ENCODE results near the gene GOLGA6L10. TPM values are rescaled to one million over a fixed set of nuclear protein-coding genes. Genes with fewer than 3 reads are reported as not detected.
"Not testable (repeated sequence)": the region's sequence is repeated elsewhere in the genome, so short reads cannot be mapped to it uniquely, and the experiment has no call there.

GOLGA6L10 gene
- total RNA-seq, 1 experiment from 2014 or later, result 2.0 TPM

DNA sequence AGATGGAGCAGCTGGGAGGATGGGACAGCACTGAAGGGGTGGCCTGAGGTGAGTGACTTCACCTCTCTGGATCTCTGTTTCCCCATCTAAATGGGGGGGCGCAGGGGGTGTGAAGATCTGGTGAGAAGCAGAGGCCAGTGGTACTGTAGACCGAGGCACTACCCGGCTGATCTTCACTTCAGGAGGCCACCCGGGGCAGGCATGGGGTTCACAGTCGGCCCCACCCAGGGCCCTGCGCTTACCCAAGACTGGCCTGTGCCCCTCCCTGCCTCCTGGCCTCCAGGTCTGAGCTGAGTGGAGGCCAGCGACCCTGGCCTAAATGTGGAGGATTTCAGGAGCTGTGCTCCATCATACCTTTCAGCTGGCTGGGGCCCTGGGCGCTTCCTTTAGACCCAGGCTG, 31.0 kb downstream of the GOLGA6L10 start:
- not testable (repeated sequence) for H3K79me2 ChIP-seq (ENCODE audit: low read length); H4K20me1 ChIP-seq (ENCODE audit: insufficient read depth, low read depth, low read length); H3K27me3 ChIP-seq (ENCODE audit: low read length); H3K9me3 ChIP-seq (ENCODE audit: low read length); H2AFZ ChIP-seq (ENCODE audit: low read length); H3K4me1 ChIP-seq (ENCODE audit: low read length); H3K4me3 ChIP-seq (ENCODE audit: low read length); H3K4me2 ChIP-seq (ENCODE audit: low read depth, low read length, poor library complexity, severe bottlenecking); H3K9me2 ChIP-seq (replicated peaks; ENCODE audit: insufficient read depth, low read length); DNase-seq; H3K9ac ChIP-seq (ENCODE audit: low read length); H3K36me3 ChIP-seq (ENCODE audit: insufficient read depth, low read length); H3K27ac ChIP-seq (ENCODE audit: low read length)

DNA sequence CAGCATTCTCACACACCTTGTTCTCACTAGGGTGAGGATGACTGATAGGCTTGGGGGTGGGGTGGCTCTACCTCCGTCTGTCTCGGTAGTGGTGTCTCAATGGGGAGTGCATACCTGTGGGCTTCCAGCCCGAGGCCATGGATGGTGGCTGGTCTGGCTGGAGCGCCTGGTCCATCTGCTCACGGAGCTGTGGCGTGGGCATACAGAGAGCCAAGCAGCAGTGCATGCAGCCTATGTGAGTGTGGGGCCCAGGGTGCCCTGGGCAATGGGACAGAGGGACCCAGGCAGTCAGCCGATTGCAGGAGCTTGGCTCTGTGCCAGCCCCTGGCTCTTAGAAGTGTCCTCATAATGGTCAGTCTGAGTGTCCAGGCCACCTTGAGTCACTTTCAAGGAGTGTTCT, 31.8 kb downstream of the GOLGA6L10 start:
- not testable (repeated sequence) for H2AFZ ChIP-seq (ENCODE audit: low read length); H3K27me3 ChIP-seq (ENCODE audit: low read length); H4K20me1 ChIP-seq (ENCODE audit: insufficient read depth, low read depth, low read length); H3K9me3 ChIP-seq (ENCODE audit: low read length); H3K4me3 ChIP-seq (ENCODE audit: low read length); H3K4me1 ChIP-seq (ENCODE audit: low read length); H3K27ac ChIP-seq (ENCODE audit: low read length); DNase-seq; H3K79me2 ChIP-seq (ENCODE audit: low read length); H3K36me3 ChIP-seq (ENCODE audit: insufficient read depth, low read length); H3K9ac ChIP-seq (ENCODE audit: low read length); H3K4me2 ChIP-seq (ENCODE audit: low read depth, low read length, poor library complexity, severe bottlenecking); H3K9me2 ChIP-seq (replicated peaks; ENCODE audit: insufficient read depth, low read length)

DNA sequence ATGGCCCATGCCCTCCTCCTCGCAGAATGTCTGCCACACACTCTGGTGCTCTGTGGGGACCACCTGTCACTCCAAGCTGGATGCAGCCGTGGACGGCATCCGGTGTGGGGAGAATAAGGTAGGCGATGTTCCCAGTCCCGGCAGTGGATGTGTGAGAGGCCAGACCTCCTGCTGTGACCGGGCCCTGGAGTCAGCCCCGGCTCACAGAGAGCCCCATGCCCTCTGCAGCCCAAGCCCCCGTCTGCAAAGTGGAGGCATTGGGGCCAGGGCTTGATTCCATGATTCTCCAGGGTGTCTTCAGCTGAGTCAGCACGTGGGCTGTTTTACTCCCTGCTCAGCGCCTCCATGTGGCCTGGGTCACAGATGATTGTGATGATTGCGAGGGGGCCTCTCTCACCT, 32.2 kb downstream of the GOLGA6L10 start:
- Histone ChIP-seq H3K27ac (ENCODE audit: low read length) (no peak overlapping the region), H3K9ac (ENCODE audit: low read length) (no peak overlapping the region), H2AFZ (ENCODE audit: low read length) (no peak overlapping the region), H3K27me3 (ENCODE audit: low read length) (no peaks in the 10 kb centered on the region), H4K20me1 (ENCODE audit: insufficient read depth, low read depth, low read length) (no peaks in the 10 kb centered on the region), H3K9me3 (ENCODE audit: low read length) (no peaks in the 10 kb centered on the region), H3K36me3 (ENCODE audit: insufficient read depth, low read length) (no peaks in the 10 kb centered on the region), H3K4me3 (ENCODE audit: low read length) (no peak overlapping the region), H3K4me2 (ENCODE audit: low read depth, low read length, poor library complexity, severe bottlenecking) (no peak overlapping the region), H3K9me2 (replicated peaks; ENCODE audit: insufficient read depth, low read length) (no peaks in the 10 kb centered on the region), H3K79me2 (ENCODE audit: low read length) (no peaks in the 10 kb centered on the region), H3K4me1 (ENCODE audit: low read length) (no peaks in the 10 kb centered on the region)
- DNase-seq, result no peak

DNA sequence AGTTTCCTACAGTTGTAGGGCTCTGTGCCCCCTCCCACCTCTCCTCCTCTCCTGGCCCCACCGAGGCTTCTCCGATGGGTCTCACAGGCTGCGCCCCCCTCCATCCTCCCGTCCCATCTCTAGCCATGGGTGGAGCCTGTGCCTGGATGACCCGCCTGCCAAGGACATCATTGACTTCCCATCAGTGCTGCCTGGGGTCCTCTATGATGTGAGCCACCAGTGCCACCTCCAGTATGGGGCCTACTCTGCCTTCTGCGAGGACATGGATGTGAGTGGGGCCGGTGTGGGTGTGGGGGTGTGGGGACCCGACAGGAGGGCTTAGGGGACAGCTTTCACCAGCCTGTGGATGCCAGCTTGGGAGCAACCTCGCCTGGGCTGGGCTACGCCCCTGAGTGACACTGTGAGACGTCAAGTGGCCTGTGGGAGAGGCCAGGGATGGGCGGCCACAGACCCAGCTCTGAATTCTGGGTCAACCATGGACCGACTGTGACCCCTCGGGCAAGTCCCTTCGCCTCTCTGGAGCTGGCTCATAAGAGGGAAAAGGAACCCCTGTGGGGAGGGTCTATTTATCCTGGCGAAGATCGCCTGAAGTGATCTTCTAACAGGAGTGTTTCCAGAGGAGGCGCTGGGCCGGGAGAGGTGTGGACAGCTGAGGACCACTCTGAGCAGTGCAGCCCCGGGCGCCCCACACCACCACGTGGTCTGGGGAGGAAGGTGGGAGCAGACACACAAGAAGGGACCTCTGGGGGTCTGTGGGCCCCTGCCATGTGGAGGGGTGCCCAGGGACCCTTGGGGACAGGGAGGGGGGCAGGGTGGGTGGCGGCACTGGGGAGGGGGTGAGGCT, 32.8 kb downstream of the GOLGA6L10 start:
- H3K36me3 ChIP-seq (ENCODE audit: insufficient read depth, low read length), result not testable (repeated sequence)

DNA sequence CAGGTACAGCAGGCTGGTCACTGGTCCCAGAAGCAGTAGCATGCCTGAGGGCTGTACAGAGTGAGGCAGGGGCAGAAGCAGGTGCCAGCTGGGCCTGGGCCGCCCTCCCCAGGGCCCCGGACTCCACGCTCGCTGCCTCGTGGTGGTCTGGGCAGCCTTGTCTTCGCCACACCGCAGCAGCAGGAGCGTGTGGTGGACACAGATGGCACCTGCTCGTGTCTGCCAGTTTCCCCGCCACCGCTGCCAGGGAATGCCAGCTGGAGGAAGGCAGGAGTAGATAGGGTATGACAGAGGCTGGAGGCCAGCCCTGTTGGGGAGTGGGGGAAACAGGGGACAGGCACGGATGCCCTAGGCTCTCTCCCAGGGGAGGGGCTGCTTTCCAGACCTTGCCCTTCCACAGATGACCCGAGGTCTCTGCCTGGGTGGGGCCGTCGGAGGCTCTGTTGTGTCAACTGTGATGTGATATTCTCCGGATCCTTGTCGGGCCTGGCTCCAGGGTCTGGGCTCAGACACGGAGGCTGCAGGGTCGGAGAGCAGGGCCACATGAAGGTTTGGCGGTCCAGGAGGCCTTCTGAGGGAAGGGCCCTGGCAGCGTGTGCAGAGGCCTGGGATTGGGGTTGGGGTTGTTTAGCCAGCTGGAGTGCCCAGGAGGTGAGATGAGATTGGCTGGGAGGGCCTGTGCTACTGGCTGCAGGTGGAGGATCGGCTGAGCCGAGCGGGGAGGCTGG, 33.6 kb downstream of the GOLGA6L10 start:
- Histone ChIP-seq H3K4me1 (ENCODE audit: low read length) (no peaks in the 10 kb centered on the region), H3K36me3 (ENCODE audit: insufficient read depth, low read length) (no peaks in the 10 kb centered on the region), H3K9ac (ENCODE audit: low read length) (no peak overlapping the region), H3K79me2 (ENCODE audit: low read length) (no peaks in the 10 kb centered on the region), H3K27me3 (ENCODE audit: low read length) (no peaks in the 10 kb centered on the region), H4K20me1 (ENCODE audit: insufficient read depth, low read depth, low read length) (no peaks in the 10 kb centered on the region), H3K9me3 (ENCODE audit: low read length) (no peaks in the 10 kb centered on the region), H2AFZ (ENCODE audit: low read length) (no peak overlapping the region), H3K9me2 (replicated peaks; ENCODE audit: insufficient read depth, low read length) (no peaks in the 10 kb centered on the region), H3K4me3 (ENCODE audit: low read length) (no peak overlapping the region), H3K27ac (ENCODE audit: low read length) (no peak overlapping the region), H3K4me2 (ENCODE audit: low read depth, low read length, poor library complexity, severe bottlenecking) (no peak overlapping the region)
- DNase-seq, result no peak

More for the DNA sequence above, 32.8 kb downstream of the GOLGA6L10 start:
- not testable (repeated sequence) for H3K4me3 ChIP-seq (ENCODE audit: low read length); H3K4me1 ChIP-seq (ENCODE audit: low read length); H3K79me2 ChIP-seq (ENCODE audit: low read length); H3K27ac ChIP-seq (ENCODE audit: low read length); H3K9me3 ChIP-seq (ENCODE audit: low read length); DNase-seq; H4K20me1 ChIP-seq (ENCODE audit: insufficient read depth, low read depth, low read length); H3K9ac ChIP-seq (ENCODE audit: low read length); H3K9me2 ChIP-seq (replicated peaks; ENCODE audit: insufficient read depth, low read length); H3K4me2 ChIP-seq (ENCODE audit: low read depth, low read length, poor library complexity, severe bottlenecking); H3K27me3 ChIP-seq (ENCODE audit: low read length); H2AFZ ChIP-seq (ENCODE audit: low read length)

DNA sequence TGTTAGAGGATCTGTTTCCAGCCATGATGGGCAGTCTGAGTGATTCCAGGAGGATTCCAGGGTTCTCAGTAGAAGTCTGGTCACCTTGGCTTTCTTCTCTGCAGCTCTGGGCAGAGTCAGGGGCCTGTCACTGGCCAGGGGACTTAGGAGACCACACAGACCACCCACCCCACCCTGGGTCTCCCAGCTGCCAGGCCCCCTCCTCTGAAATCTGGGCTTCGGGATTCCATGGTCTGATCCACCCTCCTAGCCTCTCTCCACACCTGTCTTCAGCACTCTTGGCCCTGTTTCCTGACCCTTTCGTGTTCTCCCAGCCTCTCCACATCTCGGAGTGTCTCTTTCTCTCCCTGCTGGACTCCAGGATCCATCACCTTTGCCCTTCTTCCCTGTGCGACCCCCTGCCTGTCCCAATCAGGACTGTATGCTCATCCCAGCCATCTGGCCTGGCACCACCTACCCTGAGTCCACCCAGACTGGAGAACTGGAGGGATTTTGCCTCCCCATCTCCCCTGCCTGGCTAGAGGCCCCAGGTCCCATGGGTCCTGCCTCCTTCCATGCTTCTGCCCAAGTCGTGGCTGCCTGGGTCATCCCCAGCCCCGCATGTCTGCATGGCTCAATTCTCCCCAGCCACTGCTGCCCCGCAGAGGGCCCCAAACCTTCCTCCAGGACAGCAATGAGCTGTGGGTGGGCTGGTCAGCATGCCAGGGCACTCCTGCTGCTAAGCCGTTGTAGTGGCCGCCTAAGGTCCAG, 34.3 kb downstream of the GOLGA6L10 start:
- DNase-seq, result no peak
- Histone ChIP-seq H3K4me2 (ENCODE audit: low read depth, low read length, poor library complexity, severe bottlenecking) (no peak overlapping the region), H3K4me3 (ENCODE audit: low read length) (no peak overlapping the region), H3K27ac (ENCODE audit: low read length) (no peak overlapping the region), H3K36me3 (ENCODE audit: insufficient read depth, low read length) (no peaks in the 10 kb centered on the region), H3K79me2 (ENCODE audit: low read length) (no peaks in the 10 kb centered on the region), H4K20me1 (ENCODE audit: insufficient read depth, low read depth, low read length) (no peaks in the 10 kb centered on the region), H3K9me2 (replicated peaks; ENCODE audit: insufficient read depth, low read length) (no peaks in the 10 kb centered on the region), H2AFZ (ENCODE audit: low read length) (no peak overlapping the region), H3K9ac (ENCODE audit: low read length) (no peak overlapping the region), H3K4me1 (ENCODE audit: low read length) (no peaks in the 10 kb centered on the region), H3K9me3 (ENCODE audit: low read length) (no peaks in the 10 kb centered on the region), H3K27me3 (ENCODE audit: low read length) (no peaks in the 10 kb centered on the region)

DNA sequence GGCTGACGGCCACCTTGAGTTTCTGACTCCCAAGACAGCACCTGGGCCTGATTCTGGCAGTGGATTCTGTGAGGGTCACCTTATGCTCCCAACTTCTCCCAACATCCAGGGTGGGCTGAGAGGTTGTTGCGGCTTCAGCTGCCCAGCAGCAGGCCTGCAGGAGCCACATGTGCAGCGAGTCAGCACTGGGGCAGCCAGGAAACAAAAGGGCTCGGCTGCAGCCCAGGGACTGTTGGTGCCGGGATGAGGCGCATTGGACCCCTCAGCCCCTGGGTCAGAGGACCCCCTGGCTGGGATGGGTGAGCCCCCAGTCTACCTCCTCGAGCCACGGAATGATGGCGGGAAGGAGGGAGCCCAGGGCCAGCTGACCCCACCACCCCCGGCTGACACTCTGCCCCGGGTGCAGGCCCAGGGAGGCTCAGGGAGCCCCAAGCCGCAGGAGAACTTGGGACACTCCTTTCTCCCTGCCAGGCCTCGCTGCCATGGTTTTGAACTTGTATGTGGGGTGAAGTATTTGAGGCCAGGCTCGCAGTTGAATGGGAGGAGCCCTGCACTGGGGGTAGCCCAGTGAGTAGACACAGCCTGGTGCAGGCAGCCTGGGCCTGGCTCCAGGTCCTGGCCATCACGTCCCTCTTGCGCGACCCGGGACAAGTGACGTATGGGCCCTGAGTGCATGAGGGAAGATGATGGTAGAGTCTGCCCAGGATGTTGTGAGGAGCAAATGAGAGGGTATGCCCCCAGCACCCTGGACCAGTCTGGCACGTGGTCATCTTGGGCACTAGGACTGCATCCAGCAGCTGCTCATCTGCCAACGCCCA, 35.1 kb downstream of the GOLGA6L10 start:
- not testable (repeated sequence) for H3K4me2 ChIP-seq (ENCODE audit: low read depth, low read length, poor library complexity, severe bottlenecking); DNase-seq; H3K27me3 ChIP-seq (ENCODE audit: low read length); H3K4me1 ChIP-seq (ENCODE audit: low read length); H4K20me1 ChIP-seq (ENCODE audit: insufficient read depth, low read depth, low read length); H3K79me2 ChIP-seq (ENCODE audit: low read length); H3K27ac ChIP-seq (ENCODE audit: low read length); H3K36me3 ChIP-seq (ENCODE audit: insufficient read depth, low read length); H2AFZ ChIP-seq (ENCODE audit: low read length); H3K9me2 ChIP-seq (replicated peaks; ENCODE audit: insufficient read depth, low read length); H3K4me3 ChIP-seq (ENCODE audit: low read length); H3K9ac ChIP-seq (ENCODE audit: low read length); H3K9me3 ChIP-seq (ENCODE audit: low read length)

Measured in Karpas-422 (cell line).